Neural cell (in vitro differentiated cells): ENCODE results near the gene NRF1. TPM values are rescaled to one million over a fixed set of nuclear protein-coding genes. Genes with fewer than 3 reads are reported as not detected.

Experiments used
- H2AFZ ChIP-seq: fragments of 200-600, 300-800 bp; sonication (generic), shearing (Covaris generic); 2 replicates; pipeline ENCODE4 v1.6.0; 2014; ENCODE audit warnings: low read depth, mild to moderate bottlenecking, antibody characterized with exemption, low read length, moderate library complexity
- H3F3A ChIP-seq: fragments of 200-600 bp; shearing (Covaris generic); 2 replicates; pipeline ENCODE4 v1.6.1; 2016; ENCODE audit warnings: mild to moderate bottlenecking, moderate library complexity, mixed read lengths, antibody characterized with exemption, low read length; ENCODE audit not compliant: insufficient read depth, poor library complexity, severe bottlenecking
- H3K27ac ChIP-seq: fragments of 200-600, 300-800 bp; sonication (generic), shearing (Covaris generic); 2 replicates; pipeline ENCODE4 v1.5.1; 2014; ENCODE audit warnings: mild to moderate bottlenecking, low read length, moderate library complexity
- H3K27me3 ChIP-seq: fragments of 300-800, 200-600 bp; sonication (generic), shearing (Covaris generic); 2 replicates; pipeline ENCODE4 v1.6.0; 2014; ENCODE audit warnings: mild to moderate bottlenecking, low read depth, low read length, moderate library complexity; ENCODE audit not compliant: insufficient read depth
- H3K36me3 ChIP-seq: fragments of 300-800, 200-600 bp; sonication (generic), shearing (Covaris generic); 2 replicates; pipeline ENCODE4 v1.5.1; 2014; ENCODE audit warnings: mild to moderate bottlenecking, antibody characterized with exemption, low read length, moderate library complexity; ENCODE audit not compliant: insufficient read depth
- H3K4me2 ChIP-seq: fragments of 300-800, 200-600 bp; sonication (generic), shearing (Covaris generic); 2 replicates; pipeline ENCODE4 v1.6.0; 2014; ENCODE audit warnings: mild to moderate bottlenecking, low read length
- H3K4me3 ChIP-seq: fragments of 300-800, 200-600 bp; sonication (generic), shearing (Covaris generic); 2 replicates; pipeline ENCODE4 v1.5.1; 2014; ENCODE audit warnings: mild to moderate bottlenecking, low read length, moderate library complexity
- H3K79me2 ChIP-seq: fragments of 200-600 bp; shearing (Covaris generic); replicated peaks from 2 replicates; pipeline ENCODE4 v1.6.0; 2014; ENCODE audit warnings: mild to moderate bottlenecking, low read length, moderate library complexity; ENCODE audit not compliant: insufficient read depth
- H3K9ac ChIP-seq: fragments of 300-800, 200-600 bp; sonication (generic), shearing (Covaris generic); 2 replicates; pipeline ENCODE4 v1.6.1; 2016; ENCODE audit warnings: mild to moderate bottlenecking, low read length, mixed read lengths
- H3K9me2 ChIP-seq: fragments of 200-600 bp; shearing (Covaris generic); 2 replicates; pipeline ENCODE4 v1.6.1; 2016; ENCODE audit warnings: mild to moderate bottlenecking, low read length, mixed read lengths; ENCODE audit not compliant: insufficient read depth
- H3K9me3 ChIP-seq: fragments of 200-600, 300-800 bp; sonication (generic), shearing (Covaris generic); 2 replicates; pipeline ENCODE4 v1.6.1; 2016; ENCODE audit warnings: mild to moderate bottlenecking, mixed run types, low read length, moderate library complexity, mixed read lengths
- H4K20me1 ChIP-seq: fragments of 200-600 bp; shearing (Covaris generic); 2 replicates; pipeline ENCODE4 v1.6.1; 2016; ENCODE audit warnings: mild to moderate bottlenecking, mixed run types; ENCODE audit not compliant: insufficient read depth
- CTCF ChIP-seq: fragments of 450-650 bp; IDR thresholded peaks from 2 replicates; pipeline ENCODE4 v1.5.1; 2014; ENCODE audit warnings: antibody characterized with exemption, mild to moderate bottlenecking, moderate library complexity; ENCODE audit not compliant: poor library complexity, severe bottlenecking
- EP300 ChIP-seq: fragments of 450-650 bp; conservative IDR thresholded peaks from 2 replicates; pipeline ENCODE4 v1.6.1; 2014; ENCODE audit warnings: antibody characterized with exemption, mild to moderate bottlenecking, moderate library complexity; ENCODE audit not compliant: poor library complexity, severe bottlenecking
- EZH2 ChIP-seq: fragments of 200-600, 300-800 bp; shearing (Covaris generic), sonication (generic); IDR thresholded peaks from 2 replicates; pipeline ENCODE4 v1.6.1; 2014; ENCODE audit warnings: antibody characterized with exemption, low read length, borderline replicate concordance, mild to moderate bottlenecking; ENCODE audit not compliant: insufficient read depth, poor library complexity, severe bottlenecking
- MXI1 ChIP-seq: fragments of 450-650 bp; conservative IDR thresholded peaks from 2 replicates; pipeline ENCODE4 v1.6.1; 2014; ENCODE audit warnings: antibody characterized with exemption, mild to moderate bottlenecking; ENCODE audit not compliant: poor library complexity, severe bottlenecking
- POLR2AphosphoS5 ChIP-seq: IDR thresholded peaks from 2 replicates; pipeline ENCODE4 v1.6.1; 2012
- RAD21 ChIP-seq: fragments of 450-650 bp; conservative IDR thresholded peaks from 2 replicates; pipeline ENCODE4 v1.6.1; 2014; ENCODE audit warnings: antibody characterized with exemption, mild to moderate bottlenecking, moderate library complexity
- REST ChIP-seq: IDR thresholded peaks from 2 replicates; pipeline ENCODE4 v1.6.1; 2012; ENCODE audit warnings: borderline replicate concordance
- SMC3 ChIP-seq: fragments of 450-650 bp; conservative IDR thresholded peaks from 2 replicates; pipeline ENCODE4 v1.6.1; 2014; ENCODE audit warnings: antibody characterized with exemption, mild to moderate bottlenecking, moderate library complexity; ENCODE audit not compliant: poor library complexity
- TAF1 ChIP-seq: IDR thresholded peaks from 2 replicates; pipeline ENCODE4 v1.6.1; 2012; ENCODE audit warnings: low read depth
- polyA plus RNA-seq: library from polyadenylated mRNA; depleted of rRNA; stranded (reverse); fragments of >200 nt; gene quantifications from 2 replicates; pipeline ENCODE4 v1.2.3, GENCODE V29; 2014

The NRF1 gene
- polyA plus RNA-seq, 1 donor from 2014 or later, result 13.2 TPM

GRCh38 chr7:129750501-129750900 lies 139.0 kb downstream of the NRF1 start:
- no peak overlapping the region for H3K27ac ChIP-seq

GRCh38 chr7:129751916-129752315 lies 140.4 kb downstream of the NRF1 start:
- no peak for TF ChIP-seq RAD21
- no peak for TF ChIP-seq POLR2AphosphoS5
- TF ChIP-seq EZH2, result no peak
- TF ChIP-seq REST, result no peak
- Histone ChIP-seq H3K9ac (no peak overlapping the region), H3K4me3 (no peak overlapping the region), H3K9me2 (no peaks in the 10 kb centered on the region), H3K27me3 (no peaks in the 10 kb centered on the region), H3K27ac (no peak overlapping the region), H3F3A (no peaks in the 10 kb centered on the region), H3K4me2 (no peak overlapping the region), H3K79me2 (no peaks in the 10 kb centered on the region), H3K9me3 (no peaks in the 10 kb centered on the region), H3K36me3 (no peaks in the 10 kb centered on the region), H4K20me1 (no peaks in the 10 kb centered on the region), H2AFZ (no peak overlapping the region)

More at GRCh38 chr7:129750501-129750900, 139.0 kb downstream of the NRF1 start:
- Histone ChIP-seq H2AFZ (no peak overlapping the region), H3K9ac (no peak overlapping the region), H3K4me3 (no peak overlapping the region), H3K79me2 (no peaks in the 10 kb centered on the region), H3K4me2 (no peak overlapping the region), H3K27me3 (no peaks in the 10 kb centered on the region), H3K9me2 (no peaks in the 10 kb centered on the region), H3K36me3 (no peaks in the 10 kb centered on the region), H3F3A (no peaks in the 10 kb centered on the region), H4K20me1 (no peaks in the 10 kb centered on the region), H3K9me3 (no peaks in the 10 kb centered on the region)
- TF ChIP-seq MXI1, result no peak
- TF ChIP-seq TAF1, result no peak
- no peak for TF ChIP-seq EP300
- TF ChIP-seq CTCF, result no peak
- no peak for TF ChIP-seq REST
- TF ChIP-seq EZH2, result no peak
- TF ChIP-seq RAD21, result no peak
- no peak for TF ChIP-seq SMC3
- no peak for TF ChIP-seq POLR2AphosphoS5
